Stimulated activated CD4-positive, alpha-beta T cell treated with anti-CD3 and anti-CD28 coated beads, Interleukin-1b, Interleukin-23, amount 100 ng/mL, for 24 hours (primary cell): ENCODE results near the gene DNAAF8.

Experiments used
- DNase-seq, 4 experiments: peaks; one replicate each; pipeline ENCODE4 v3.0.0-alpha.2; 2020; ENCODE audit warnings: low read depth in 4 of 4, low spot score in 1 of 4

Gene DNAAF8

DNA sequence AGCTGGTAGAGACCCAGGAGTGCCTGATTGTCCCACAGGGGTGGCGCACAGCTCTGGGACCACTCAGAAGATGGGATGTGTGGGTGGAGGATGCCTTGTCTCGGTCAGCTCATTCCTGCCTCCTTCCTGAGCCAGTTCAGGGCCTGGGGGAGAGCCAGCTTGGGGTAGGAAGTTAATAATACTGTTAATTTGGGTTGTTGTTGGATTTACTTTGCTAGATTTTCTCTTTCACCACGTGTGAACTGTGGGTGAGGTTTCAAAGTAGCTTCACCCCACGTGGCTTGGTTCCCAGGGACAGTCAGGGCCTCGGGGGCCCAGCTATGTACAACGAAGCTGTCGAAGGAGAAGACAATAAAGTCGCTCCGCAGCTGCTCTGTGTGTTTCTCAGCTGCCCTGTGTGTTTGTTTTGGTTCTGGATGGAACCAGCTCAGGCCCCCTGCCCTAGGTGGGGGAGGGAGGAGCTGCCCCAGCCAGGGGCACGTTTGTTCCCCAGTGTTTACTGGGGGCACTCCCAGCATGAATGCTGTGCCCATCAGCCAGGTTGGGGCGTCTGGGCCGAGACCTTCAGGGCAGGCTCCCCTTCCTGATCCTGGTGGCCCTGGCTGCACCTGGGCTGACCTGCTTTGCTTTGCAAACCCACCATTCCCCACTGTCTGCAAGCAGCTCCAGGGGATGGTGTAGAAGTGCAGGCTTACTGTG, 38.7 kb upstream of the DNAAF8 start:
- DNase-seq, result no peak

DNA sequence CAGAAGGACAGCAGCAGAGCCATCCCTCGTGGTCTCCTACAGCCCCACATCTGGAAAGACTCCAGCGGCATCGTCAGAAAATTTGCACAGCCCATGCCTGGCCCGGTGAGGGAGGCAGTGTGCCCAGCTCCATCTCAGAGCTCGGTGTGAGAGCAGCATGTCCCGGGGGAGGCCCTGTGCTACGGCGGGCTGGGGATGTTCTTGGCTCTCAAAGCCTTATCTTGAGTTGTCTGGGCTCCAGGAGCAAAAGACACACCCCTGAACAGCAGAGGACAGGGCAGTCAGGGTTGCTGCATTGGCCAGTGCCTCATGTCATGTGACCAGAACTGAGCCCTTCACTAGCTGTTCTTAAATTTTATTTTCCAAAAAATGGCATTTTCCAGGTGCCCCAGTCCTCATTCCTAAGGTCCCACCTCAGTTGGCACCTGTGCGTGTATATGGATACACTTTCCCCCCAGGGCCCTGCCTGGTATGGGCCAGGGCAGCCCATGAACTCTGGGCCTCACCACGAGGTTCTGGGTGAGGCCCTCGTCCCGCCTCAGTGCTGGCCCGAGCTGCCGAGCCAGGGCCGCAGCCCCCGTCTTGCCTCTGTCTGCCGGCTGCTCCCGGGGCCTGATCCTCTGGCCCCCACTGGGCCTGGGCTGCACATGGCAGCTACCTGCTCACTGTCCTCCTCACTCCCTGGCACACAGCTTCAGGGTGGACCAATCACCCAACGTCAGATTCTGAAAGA, 38.0 kb upstream of the DNAAF8 start:
- no peak for DNase-seq

DNA sequence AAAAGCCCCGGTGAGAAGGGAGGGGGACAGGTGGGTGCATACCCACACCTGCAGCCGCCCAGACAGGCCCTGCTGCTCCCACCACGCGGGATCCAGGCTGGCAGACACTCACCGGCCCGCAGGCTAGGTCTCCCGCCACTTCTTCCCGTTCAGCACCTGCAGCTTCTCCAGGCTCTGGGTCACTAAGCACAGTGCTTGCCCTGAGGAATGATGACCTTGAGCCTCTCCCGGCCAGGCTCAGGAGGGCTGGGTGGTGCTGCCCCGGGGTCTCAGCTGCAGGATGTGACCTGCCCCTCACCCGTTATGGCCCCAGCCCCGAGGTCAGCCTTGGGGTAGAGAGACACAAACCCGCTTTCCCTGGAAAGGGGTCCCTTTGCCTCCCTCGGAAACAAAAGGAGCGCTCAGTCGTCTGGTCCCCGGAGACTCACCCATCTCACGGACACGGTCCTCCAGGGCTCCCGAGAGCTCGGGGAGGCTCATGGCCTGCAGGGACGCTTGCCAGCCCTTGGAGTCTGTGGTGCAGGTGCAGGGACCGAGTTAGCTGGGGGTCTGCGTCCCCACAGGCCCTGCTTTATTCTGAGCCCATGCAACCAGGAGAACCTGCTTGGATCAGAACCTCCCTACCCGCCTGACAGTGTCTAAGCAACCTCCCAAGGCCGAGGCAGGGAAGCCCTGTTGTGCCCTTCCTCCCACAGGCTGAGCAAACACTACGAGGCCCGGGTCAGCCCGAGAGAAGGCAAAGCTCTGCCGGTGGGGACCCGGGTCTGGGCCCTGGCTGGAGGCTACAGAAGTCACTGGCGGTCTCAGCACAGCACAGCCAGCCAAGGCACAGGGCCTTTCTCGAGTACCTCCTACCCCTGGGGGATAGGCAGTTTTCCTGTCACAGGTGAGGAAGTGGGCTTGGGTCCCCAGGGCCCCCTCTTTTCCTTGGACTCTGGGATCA, 37.2 kb upstream of the DNAAF8 start:
- no peak for DNase-seq

DNA sequence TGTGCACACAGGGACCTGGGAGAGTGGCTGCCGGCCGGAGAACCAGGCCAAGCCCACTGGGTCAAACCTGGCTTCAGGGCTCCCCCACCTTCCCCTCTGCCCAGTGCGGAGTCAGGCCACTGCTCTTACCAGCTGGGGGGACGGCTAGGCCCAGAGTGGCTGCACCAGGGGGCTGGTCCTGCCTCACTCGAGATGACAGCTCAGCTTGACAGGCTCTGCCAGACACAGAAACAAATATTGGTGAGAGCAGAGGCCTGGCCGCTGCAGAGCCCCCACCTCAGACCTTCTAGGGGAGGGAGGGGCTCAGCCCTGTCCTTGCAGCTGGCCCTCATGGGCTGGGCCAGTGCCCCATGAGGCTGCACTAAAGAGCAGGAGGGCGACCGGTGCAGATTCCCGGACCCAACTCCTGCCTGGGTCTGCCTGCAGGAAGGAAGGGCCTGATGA, 36.5 kb upstream of the DNAAF8 start:
- DNase-seq, result no peak

DNA sequence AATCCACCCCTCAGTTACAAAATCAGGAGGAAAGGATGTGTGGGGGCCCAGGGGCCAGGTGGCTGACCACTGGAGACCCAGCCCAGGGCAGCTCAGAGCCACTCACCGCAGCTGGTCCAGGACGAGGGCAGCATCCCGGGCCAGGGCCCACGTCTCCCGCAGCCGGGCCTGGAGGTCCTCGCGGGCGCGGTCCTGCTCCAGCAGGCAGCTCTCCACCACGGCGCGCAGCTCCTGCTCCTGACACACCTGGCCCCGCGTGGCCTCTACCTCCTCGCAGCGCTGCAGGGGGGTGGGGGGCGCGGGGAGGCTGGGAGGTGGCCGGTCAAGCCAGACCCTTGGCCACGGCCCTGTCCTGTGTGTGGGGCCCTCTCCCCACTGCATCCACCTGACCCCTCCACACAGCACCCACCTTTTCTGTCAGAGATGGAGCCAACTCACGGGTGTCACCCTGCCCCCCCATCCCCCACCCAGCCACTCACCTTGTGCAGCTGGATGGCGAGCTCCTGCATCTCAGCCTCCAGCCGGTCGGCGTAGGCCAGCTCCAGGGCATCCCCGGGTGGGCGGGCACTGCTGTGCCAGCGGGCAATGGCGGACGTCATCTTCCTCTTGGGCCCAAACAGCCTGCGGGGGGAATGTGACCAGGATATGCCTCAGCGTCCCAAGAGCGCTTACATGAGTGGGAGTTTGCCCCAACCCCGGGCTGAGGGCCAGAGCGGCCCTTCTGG, 35.9 kb upstream of the DNAAF8 start:
- DNase-seq, result no peak

DNA sequence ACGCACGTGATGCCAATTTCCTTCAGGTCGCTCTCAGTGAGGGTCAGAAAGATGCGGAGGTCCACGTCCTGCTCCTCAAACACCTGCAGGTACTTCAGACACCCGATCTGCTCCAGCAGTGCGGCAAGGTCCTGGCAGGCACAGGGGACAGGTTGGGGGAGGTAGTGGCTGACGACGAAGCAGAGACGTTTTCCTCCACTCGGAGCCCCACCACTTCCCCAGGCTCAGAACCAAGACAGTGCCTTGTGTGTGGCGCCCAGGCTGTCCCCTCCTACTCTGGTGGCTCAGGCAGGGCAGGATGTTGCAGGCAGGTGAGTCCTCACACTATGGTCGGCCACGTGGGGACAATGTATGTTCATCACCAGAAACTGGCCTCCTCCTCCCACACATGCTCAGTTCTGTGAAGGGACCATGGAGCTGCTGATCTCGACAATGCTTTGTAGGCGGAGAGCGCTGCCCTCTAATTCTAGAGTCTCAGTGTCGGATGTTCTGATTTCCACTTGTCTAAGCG, 35.2 kb upstream of the DNAAF8 start:
- DNase-seq, result no peak

DNA sequence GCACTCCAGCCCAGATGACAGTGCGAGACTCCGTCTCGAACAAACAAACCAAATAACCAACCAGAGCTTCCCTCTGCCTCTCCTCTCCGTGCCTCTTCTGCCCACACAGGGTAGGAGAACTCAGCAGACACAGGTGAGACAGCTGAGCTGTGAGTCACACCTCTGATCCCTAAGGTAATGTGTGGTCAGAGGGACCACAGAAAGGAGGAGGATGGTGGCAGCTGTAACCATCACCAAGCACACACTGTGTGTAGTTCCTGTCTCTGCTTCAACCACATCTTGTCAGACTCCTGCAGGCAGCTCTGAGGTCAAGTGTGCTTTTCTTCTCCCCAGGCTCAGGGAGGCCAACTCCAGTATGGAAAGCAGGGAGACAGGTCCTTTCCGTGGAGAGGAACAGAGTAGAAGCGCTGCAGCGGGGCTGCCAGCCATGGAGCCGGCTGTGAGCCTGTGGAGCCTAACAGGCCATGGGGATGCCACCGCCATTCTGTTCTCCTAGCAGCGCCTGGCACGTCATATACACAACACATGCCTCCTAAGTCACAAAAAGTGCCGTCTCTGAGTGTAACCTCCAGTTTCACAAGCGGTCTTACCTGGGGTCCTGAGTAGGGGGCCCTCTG, 33.8 kb upstream of the DNAAF8 start:
- DNase-seq, result no peak

DNA sequence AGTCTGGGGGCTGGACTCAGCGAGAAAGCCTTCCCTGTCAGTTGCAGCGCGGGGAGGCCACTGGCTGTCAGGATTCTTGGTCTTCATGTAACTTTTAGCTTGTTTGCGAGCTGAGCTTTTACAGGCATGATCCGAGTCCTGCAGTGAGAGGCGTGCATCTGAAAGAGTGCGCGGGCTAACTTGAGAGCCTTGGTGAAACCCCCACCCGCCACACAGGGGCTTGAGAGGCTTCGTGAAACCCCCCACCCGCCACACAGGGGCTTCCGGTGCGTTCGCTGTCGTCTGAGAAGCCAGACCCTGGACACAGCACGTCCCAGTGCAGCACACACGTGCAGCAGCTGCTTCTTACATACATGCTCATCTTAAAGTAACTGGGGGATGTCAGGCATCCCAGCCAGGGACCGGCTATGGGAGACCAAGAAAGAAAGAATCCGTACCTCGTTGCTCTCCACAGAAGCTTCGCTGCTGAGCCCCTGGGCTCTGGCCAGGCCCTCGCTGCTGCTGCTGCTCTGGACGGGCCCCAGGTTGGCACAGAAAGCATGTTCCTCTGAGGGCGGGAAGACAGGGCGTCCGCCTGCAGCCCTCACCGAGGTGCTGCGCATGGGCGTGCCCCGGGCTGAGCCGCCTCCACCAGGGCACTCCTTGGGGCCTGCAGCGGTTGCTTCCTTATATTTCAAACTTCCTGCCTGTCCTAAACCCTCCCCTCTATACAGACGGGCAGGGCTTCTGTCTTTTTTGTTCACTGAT, 33.2 kb upstream of the DNAAF8 start:
- DNase-seq, result no peak

DNA sequence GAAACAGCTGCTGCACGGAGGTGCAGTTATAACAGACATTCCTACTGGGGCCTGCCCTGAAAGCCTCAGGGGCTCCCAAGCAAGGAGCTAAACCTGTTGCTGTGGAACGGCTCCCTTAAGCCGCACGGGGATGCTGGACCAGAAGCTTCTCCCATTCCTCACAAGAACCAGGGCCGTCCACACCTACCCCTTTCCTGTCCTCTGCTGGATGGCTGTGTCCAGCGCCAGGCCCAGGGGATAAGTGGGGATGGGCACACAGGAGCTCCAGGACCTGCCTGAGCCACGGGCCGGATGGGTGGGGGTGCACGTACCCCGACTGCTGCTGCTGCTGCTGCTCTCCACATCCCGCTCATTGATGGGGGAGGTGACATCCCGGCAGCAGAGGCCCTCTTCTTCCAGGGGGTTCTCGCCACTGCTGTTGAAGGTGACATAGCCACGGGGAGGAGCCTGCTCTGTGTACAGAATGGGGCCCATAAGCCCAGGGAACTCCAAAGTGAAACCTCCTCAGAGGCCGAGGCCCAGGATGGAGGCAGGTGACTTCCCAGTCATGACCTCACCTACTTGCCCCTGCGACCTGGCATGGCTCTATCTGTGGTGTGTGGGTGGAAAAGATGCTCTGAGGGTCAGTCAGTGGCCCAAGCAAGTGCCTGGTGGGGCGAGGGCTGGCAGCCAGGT, 32.4 kb upstream of the DNAAF8 start:
- no peak for DNase-seq

DNA sequence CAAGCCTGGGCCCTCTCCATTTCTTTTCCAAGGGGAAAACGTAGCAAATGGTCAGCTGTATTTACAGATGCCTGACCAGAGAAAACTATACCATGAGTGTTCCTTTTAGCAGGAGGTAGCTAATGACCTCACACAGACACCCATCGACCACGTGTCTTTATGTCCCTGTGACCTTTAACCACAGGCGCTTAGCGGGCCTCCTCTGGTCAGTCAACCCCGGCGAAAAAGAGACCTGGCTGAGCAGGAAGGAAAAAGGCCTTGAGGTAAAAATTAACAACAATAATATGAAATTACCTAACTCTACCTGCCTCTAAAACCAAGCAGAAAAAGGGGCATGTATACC, 31.9 kb upstream of the DNAAF8 start:
- DNase-seq, result no peak

DNA sequence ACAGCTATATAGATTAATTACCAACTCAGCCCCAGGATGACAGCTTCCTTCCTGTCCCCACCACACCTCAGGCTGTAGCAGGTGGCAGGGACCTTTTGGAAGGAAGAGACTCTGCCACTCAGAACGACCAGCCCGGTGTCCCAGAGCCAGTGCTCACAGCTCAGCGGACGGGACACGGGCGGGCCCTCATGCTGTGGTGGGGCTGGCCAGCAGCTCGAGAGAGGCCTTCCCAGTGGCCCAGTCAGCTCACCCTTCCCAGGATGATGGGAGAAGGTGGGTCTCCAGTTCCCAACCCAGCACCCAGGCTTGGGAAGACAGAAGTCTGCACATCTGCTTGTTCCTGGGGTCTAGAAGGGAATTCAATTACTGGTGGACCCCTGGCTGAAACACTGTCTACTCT, 30.4 kb upstream of the DNAAF8 start:
- no peak for DNase-seq

DNA sequence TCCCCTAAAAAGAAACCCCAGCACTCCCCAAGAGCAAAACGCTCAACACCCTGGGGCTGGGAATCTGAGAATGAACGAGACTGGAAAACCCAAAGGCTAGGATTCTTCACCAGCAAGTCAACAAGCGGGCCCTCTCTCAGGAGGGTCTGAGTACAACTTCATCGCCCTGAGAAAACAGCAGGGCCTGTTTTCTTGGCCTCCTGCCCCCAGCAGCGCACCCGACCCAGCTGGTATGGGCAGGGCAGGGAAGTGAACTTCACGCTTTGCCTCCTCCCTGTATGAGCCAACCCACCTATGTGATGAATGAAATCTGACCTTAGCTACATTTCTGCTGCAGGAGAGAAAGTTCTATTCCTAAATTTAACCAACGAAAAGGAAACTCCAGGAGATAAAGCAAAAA, 29.8 kb upstream of the DNAAF8 start:
- no peak for DNase-seq

DNA sequence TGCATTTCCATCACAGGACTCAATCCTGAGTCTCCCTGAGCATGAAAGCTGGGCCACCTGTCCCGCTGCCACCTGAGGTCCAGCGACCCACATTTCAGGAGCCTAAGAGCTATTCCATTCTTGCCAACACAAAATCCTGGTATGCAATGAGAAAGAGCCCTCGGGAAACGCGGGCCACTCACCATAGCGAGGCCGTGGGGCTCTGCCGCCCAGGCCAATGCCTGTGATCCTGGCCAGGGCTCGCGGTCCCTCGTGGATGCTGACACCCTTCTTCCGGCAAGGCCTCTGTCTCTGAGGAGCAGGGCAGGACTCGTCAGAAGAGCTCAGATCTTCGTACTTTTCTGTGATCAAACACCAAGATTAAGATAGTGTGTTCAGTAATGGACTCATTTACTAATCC, 29.4 kb upstream of the DNAAF8 start:
- DNase-seq, result no peak

DNA sequence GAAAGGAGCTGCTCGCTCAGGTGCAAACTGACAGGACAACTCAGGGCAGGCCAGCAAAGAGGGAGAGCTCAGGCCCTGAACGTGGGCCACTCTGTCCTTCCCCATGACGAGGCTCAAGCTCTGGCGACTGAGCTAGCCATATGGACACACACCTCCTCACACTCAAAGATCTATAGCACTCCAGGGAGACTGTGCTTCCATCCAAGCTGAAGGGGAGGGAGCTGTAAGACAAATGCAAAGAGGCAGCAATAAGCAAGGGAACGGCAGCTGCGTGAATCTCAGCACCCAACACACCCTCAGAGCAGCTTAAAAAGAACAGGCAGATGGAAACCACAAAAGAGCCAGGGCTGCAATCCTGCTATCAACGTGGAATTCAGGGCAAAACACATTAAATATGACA, 27.5 kb upstream of the DNAAF8 start:
- DNase-seq, result no peak

DNA sequence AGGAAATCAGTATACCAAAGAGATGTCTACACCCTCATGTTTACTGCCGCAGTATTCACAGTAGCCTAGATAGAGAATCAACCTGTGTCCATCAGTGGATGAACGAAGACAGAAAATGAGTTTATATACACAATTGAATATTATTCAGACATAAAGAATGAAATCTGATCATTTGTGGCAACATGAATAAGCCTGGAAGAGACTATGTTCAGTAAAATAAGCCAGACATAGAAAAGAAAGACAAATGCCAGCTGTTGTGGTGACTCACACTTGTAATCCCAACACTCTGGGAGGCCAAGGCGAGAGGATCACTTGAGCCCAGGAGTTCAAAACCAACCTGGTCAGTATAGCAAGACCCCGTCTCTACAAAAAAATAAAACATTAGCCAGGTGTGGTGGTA, 24.9 kb upstream of the DNAAF8 start:
- DNase-seq, result no peak

DNA sequence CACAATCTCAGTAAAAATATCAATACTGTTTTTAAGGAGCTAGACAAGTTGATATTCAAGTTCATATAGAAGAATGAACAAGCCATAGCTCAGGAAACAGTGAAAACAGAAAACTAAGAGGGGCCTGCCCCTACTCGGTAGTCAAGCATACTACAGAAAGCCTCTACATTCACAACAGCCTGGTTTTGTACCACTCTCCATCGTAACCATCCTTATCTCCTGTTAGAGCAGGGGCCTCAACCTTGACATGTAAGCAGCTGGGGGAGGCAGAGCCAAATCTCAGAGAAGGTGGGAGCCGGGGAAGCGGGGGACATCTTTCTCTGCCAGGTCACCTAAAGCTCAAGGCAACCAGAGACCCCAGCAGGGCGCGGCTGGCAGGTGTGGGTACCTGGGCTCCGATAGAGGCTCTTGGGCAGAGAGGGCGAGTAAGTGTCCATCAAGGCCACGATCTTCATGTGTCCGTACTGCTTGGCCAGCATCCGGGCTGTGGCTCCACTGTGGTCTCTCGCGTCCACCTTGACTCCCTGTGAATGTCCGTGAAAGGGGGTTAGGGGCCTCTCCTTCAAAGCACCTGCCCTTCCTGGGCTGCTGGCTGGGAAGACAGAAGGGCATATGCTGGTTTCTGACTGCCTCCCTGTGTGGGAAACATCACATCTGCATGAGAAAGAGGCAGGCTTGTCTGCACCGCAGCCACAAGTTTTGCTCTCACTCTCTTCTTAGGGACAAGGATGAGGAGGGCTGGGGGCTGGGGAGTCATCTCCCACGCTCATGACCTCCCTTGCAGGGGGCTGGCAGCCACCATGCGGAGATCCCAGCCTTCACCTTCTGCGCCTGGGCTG, 20.5 kb upstream of the DNAAF8 start:
- DNase-seq, result no peak

DNA sequence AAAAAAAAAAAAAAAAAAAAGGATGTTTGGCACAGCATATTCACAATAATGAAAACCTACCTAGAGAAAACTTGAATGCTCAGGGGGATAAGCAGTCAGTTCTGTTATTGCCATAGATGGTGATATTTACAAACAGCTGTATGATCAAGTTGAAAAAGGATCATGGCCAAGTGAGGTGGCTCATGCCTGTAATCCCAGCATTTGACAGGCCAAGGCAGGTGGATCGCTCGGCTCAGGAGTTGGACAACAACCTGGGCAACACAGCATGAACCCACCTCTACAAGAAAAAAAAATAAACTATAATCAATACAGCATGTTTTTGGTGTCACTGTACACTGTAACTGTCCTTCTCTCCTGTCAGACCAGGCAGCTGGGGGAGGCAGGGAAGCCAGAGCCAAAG, 19.3 kb upstream of the DNAAF8 start:
- DNase-seq, result no peak

DNA sequence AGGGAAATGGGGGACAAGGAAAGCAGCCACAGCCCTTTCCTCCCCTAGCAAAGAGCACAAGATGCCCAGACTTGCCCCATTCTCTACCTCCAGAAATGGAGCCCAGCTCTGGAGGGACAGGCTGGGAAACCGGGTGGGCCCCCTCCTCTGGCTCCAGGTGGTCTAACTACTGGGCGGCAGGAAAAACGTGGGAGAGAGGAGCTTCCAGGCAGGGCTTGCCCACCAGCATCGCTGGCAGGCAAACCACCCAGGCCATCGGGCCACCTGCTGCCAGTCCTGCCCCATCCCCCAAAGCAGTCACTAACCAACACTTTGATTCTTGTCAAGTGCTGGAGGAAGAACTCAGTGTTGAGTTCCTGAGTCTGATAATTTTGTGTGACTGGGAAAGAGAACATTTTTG, 15.9 kb upstream of the DNAAF8 start:
- DNase-seq, result no peak
